K562 (cell line): ENCODE data around the gene LZTS2. TPM values are rescaled to one million over a fixed set of nuclear protein-coding genes. Genes with fewer than 3 reads are reported as not detected.

Experiments used
- ATAC-seq: fragments of 200-7000 bp; cut with Tn5 transposase; 3 replicates; pipeline ENCODE4 v1.9.1; 2020; ENCODE audit warnings: moderate library complexity
- BruUV-seq: library from RNA; stranded (reverse); fragments of 400-500 nt; replicated peaks from 2 replicates; lab custom pipeline; 2021; lab: Mats Ljungman, UMichigan
- CTCF ChIA-PET: fragments of 300-600 bp; formaldehyde crosslinking; extraction: SDS; loops from one replicate; lab custom pipeline; 2021; ENCODE audit warnings: low intra/inter-chr PET ratio; lab: Yijun Ruan, JAX
- POLR2A ChIA-PET: fragments of 300-600, 350-650 bp; sonication (Branson Sonifier 250); formaldehyde crosslinking; extraction: SDS; loops from one replicate; lab custom pipeline; 2021; ENCODE audit warnings: antibody characterized with exemption, inconsistent platforms; lab: Yijun Ruan, JAX
- DNase-seq, 4 experiments: peaks; one replicate each; pipeline versions ENCODE4 v3.0.0 to v3.0.0-alpha.2; 2011 to 2018; ENCODE audit warnings: low spot score in 3 of 4, mixed read lengths in 3 of 4; ENCODE audit errors: extremely low read depth in 1 of 4
- FAIRE-seq: peaks from 2 replicates; lab custom pipeline; 2011; peaks lifted over from hg19 to GRCh38; lab: Jason Lieb, UNC
- H2AFZ ChIP-seq: 2 replicates; pipeline ENCODE4 v1.6.0; 2011; ENCODE audit warnings: low read depth, low read length, control low read depth, inconsistent platforms
- H3K27ac ChIP-seq: fragments of 200-600 bp; 3 replicates; pipeline ENCODE4 v1.8.0; 2011; ENCODE audit warnings: low read depth, mild to moderate bottlenecking, control low read depth, inconsistent platforms, low read length, moderate library complexity, mixed read lengths; ENCODE audit errors: extremely low read depth
- H3K27me3 ChIP-seq, 2 experiments: fragments of 300-600 bp in 1 of 2; 2 replicates in 1 of 2; 3 replicates in 1 of 2; pipeline versions ENCODE4 v1.6.0 to v1.8.0; 2011; ENCODE audit warnings: inconsistent platforms in 2 of 2, low read length in 2 of 2, mild to moderate bottlenecking in 1 of 2, mixed read lengths in 1 of 2, moderate library complexity in 1 of 2; ENCODE audit not compliant: control insufficient read depth in 2 of 2, insufficient read depth in 2 of 2
- H3K36me3 ChIP-seq: fragments of 300-600 bp; 3 replicates; pipeline ENCODE4 v1.8.0; 2011; ENCODE audit warnings: mild to moderate bottlenecking, low read length, inconsistent platforms; ENCODE audit not compliant: control insufficient read depth, insufficient read depth
- H3K4me1 ChIP-seq, 2 experiments: fragments of 200-600 bp in 1 of 2; replicated peaks in 1 of 2; 2 replicates in 1 of 2; 3 replicates in 1 of 2; pipeline versions ENCODE4 v1.5.1 to v1.8.0; 2011; ENCODE audit warnings: inconsistent platforms in 2 of 2, low read length in 2 of 2, mild to moderate bottlenecking in 1 of 2, mixed read lengths in 1 of 2, moderate library complexity in 1 of 2; ENCODE audit not compliant: control insufficient read depth in 2 of 2, insufficient read depth in 2 of 2
- H3K4me2 ChIP-seq: 2 replicates; pipeline ENCODE4 v1.6.1; 2011; ENCODE audit warnings: low read length, control low read depth, inconsistent platforms, mixed read lengths; ENCODE audit not compliant: insufficient read depth
- H3K4me3 ChIP-seq: fragments of 200-600 bp; sonication (generic), shearing (Covaris generic); 2 replicates; pipeline ENCODE4 v1.5.1; 2016; ENCODE audit warnings: control low read depth, inconsistent platforms
- H3K79me2 ChIP-seq: fragments of 200-600 bp; 3 replicates; pipeline ENCODE4 v1.8.0; 2011; ENCODE audit warnings: low read length, inconsistent platforms; ENCODE audit not compliant: control insufficient read depth, insufficient read depth
- H3K9ac ChIP-seq, 2 experiments: 2 replicates each; pipeline versions ENCODE4 v1.6.0 to v1.6.1; 2011; ENCODE audit warnings: low read depth in 2 of 2, low read length in 2 of 2, control low read depth in 1 of 2, inconsistent platforms in 1 of 2, mild to moderate bottlenecking in 1 of 2, mixed read lengths in 1 of 2; ENCODE audit not compliant: insufficient read depth in 1 of 2
- H3K9me1 ChIP-seq: one replicate; pipeline ENCODE4 v1.6.0; 2011; ENCODE audit warnings: inconsistent platforms, mild to moderate bottlenecking, low read length, moderate library complexity; ENCODE audit not compliant: control insufficient read depth, insufficient read depth
- H3K9me3 ChIP-seq: replicated peaks from 2 replicates; pipeline ENCODE4 v1.5.1; 2011; ENCODE audit warnings: low read depth, low read length, inconsistent platforms; ENCODE audit not compliant: control insufficient read depth, insufficient read depth
- H4K20me1 ChIP-seq: replicated peaks from 2 replicates; pipeline ENCODE4 v1.6.1; 2011; ENCODE audit warnings: low read length, inconsistent platforms, mixed read lengths; ENCODE audit not compliant: control insufficient read depth, insufficient read depth
- CTCF ChIP-seq, 3 experiments: IDR thresholded peaks in 2 of 3; conservative IDR thresholded peaks in 1 of 3; 2 replicates each; pipeline ENCODE4 v1.5.1; 2011 to 2012; ENCODE audit warnings: low read length in 3 of 3, mild to moderate bottlenecking in 3 of 3, control low read depth in 2 of 3, improper control_type of control experiment in 1 of 3, inconsistent platforms in 1 of 3, low read depth in 1 of 3, mixed read lengths in 1 of 3, moderate library complexity in 1 of 3; ENCODE audit not compliant: insufficient read depth in 2 of 3
- LCOR ChIP-seq: sonication (generic); formaldehyde crosslinking; IDR thresholded peaks from 2 replicates; pipeline ENCODE4 v1.8.0; 2022; ENCODE audit warnings: mild to moderate bottlenecking, missing genetic modification reagents
- MYBL2 ChIP-seq, 2 experiments: fragments of 450-650 bp in 1 of 2; sonication (generic) in 1 of 2; formaldehyde crosslinking in 1 of 2; IDR thresholded peaks; 2 replicates each; pipeline versions ENCODE4 v1.6.1 to v1.8.1; 2017 to 2022; ENCODE audit warnings: borderline replicate concordance in 1 of 2, inconsistent platforms in 1 of 2, low read depth in 1 of 2, mild to moderate bottlenecking in 1 of 2, missing genetic modification reagents in 1 of 2, moderate library complexity in 1 of 2
- RAD21 ChIP-seq, 2 experiments: fragments of 250-450 bp in 1 of 2; fragments of 450-650 bp in 1 of 2; sonication (Bioruptor Pico) in 1 of 2; formaldehyde crosslinking in 1 of 2; IDR thresholded peaks in 1 of 2; conservative IDR thresholded peaks in 1 of 2; 2 replicates each; pipeline versions ENCODE4 v1.4.0 to v1.8.0; 2020 to 2022; ENCODE audit warnings: mild to moderate bottlenecking in 2 of 2, moderate library complexity in 1 of 2
- SMARCE1 ChIP-seq: fragments of 450-650 bp; IDR thresholded peaks from 2 replicates; pipeline ENCODE4 v1.7.1; 2016; ENCODE audit warnings: mild to moderate bottlenecking
- ZNF140 ChIP-seq: fragments of 250-450 bp; sonication (Bioruptor Pico); IDR thresholded peaks from 2 replicates; pipeline ENCODE4 v1.8.0; 2021; ENCODE audit warnings: moderate library complexity, mild to moderate bottlenecking, inconsistent platforms
- ZNF551 ChIP-seq: fragments of 250-450 bp; sonication (Bioruptor Pico); IDR thresholded peaks from 2 replicates; pipeline ENCODE4 v1.5.0; 2021; ENCODE audit warnings: mild to moderate bottlenecking, moderate library complexity
- WGBS: fragments of 100-300 bp; shearing (Covaris generic); methylation state at CpG from one replicate; pipeline ENCODE4 v1.1.6; 2016; ENCODE audit warnings: low coverage, mixed read lengths; ENCODE audit not compliant: insufficient coverage; ENCODE audit errors: missing lambda C conversion rate; 5-methylcytosine and 5-hydroxymethylcytosine counted together
- in situ Hi-C: fragments of 300-500 bp; cut with MboI; formaldehyde crosslinking; loops from 4 replicates; pipeline ENCODE4 v1.15.0; 2018; ENCODE audit warnings: inconsistent platforms, mixed read lengths
- intact Hi-C: fragments of 100-400 bp; cut with micrococcal nuclease; formaldehyde crosslinking; loops from 2 replicates; pipeline ENCODE4 v1.14.2; 2022
- polyA plus RNA-seq, 8 experiments: library from polyadenylated mRNA; depleted of rRNA in 4 of 8; stranded (reverse) in 5 of 8; unstranded in 3 of 8; fragments of >200 nt; fragmentation: Nextera tagmentation in 2 of 8; fragmentation: Illumina TruSeq in 1 of 8; extraction: Ambion mirVana in 2 of 8; extraction: Trizol in 1 of 8; gene quantifications; 2 replicates each; pipeline versions ENCODE4 v1.2.1 to v1.2.3, GENCODE V29; 2011 to 2014; ENCODE audit warnings: inconsistent platforms in 1 of 8, missing spikeins in 1 of 8
- total RNA-seq, 7 experiments: library from RNA; depleted of rRNA in 6 of 7; stranded (reverse); fragments of >200 nt in 6 of 7; fragmentation: Illumina TruSeq in 2 of 7; extraction: Trizol in 2 of 7; gene quantifications; 2 replicates each; pipeline versions ENCODE4 v1.2.1 to v1.2.3, GENCODE V29; 2011 to 2021; ENCODE audit warnings: low replicate concordance in 1 of 7

LZTS2 gene
- total and polyA plus RNA-seq, 9 of the 15 experiments (the other 6 are each of a cell fraction or from before 2014, with no cell fraction given) = 0.23 to 42.5 (median 14.7) TPM

DNA sequence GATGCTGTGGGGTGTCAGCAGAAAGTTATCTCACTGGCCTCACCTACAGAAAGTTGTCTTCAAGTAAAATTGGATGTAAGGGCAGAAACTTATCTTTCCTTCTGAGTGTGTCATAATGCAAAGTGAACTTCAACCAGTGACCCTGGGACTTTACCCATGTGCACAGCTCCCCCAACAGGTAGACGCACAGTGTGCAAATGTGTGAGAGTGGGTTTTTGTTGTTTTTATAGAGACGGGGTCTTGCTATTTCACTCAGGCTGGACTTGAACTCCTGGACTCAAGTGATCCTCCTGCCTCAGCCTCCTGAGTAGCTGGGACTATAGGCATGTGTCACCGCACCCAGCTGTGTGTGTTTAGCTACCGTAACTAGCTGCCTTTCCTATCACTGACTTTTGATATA is 55.8 kb downstream of the LZTS2 start:
- BruUV-seq = no TSS peak
- POLR2A ChIA-PET = interaction anchor here (0.8 kb wide), 1 partner anchor 57 kb away, joined by 3 read pairs; no protein-coding TSS in a partner anchor
- DNase-seq = no peak
- Histone ChIP-seq H3K9me3 (no peaks in the 10 kb centered on the region), H3K4me2 (no peak overlapping the region), H3K9ac (no peak overlapping the region; a peak in 1 of 4 replicates), H4K20me1 (no peaks in the 10 kb centered on the region), H3K4me1 (peaks cover 8% of the 10 kb centered on the region in 2 experiments; a peak in 4 of 5 replicates), H2AFZ (no peak overlapping the region), H3K36me3 (peaks cover 24% of the 10 kb centered on the region; the same call in 2 of the 3 replicates)
- in situ Hi-C loops = no loop called here
- ATAC-seq = peak; percentile 59
- intact Hi-C loops = no loop called here
- WGBS = 65% methylated on average over 4 of the region's 4 CpGs
- no peak for FAIRE-seq
- no peak for TF ChIP-seq ZNF551
- no peak for TF ChIP-seq SMARCE1
- TF ChIP-seq MYBL2 (IDR thresholded peaks at IDR 0.05; ENCODE audit: low read depth) = no peak
- TF ChIP-seq MYBL2 (CRISPR knock-in tag; IDR thresholded peaks at IDR 0.05; ENCODE audit: borderline replicate concordance) = no peak
- TF ChIP-seq ZNF140 = no peak
- TF ChIP-seq RAD21 (CRISPR knock-in tag; conservative IDR thresholded peaks at IDR 0.05 in 1 of 2, IDR thresholded peaks at IDR 0.05 in 1 of 2) = peak in 1 of 2 experiments; percentile 31; a peak in 1 of 4 replicates
- no peak for TF ChIP-seq LCOR (CRISPR knock-in tag)
- TF ChIP-seq CTCF (IDR thresholded peaks at IDR 0.05 in 2 of 3, conservative IDR thresholded peaks at IDR 0.05 in 1 of 3; ENCODE audit: insufficient read depth in 2 of 3, low read depth in 1 of 3, low read length in 3 of 3) = peak; percentile 42 to 50 (median 46); a peak in 5 of 6 replicates
- TF ChIP-seq, all 486 proteins: peak for 2
- Histone ChIP-seq H3K79me2 (peaks cover 44% of the 10 kb centered on the region), H3K27me3 (no peaks in the 10 kb centered on the region), H3K27ac (no peak overlapping the region), H3K4me3 (no peak overlapping the region), H3K9me1 (no peaks in the 10 kb centered on the region)
- CTCF ChIA-PET = no interaction called here
